Measurements from ENCODE around the gene PREB. TPM values are rescaled to one million over a fixed set of nuclear protein-coding genes. Genes with fewer than 3 reads are reported as not detected.

Gene PREB
- polyA plus RNA-seq, 3 donors: 70.0 to 78.2 (median 71.7) TPM

DNA sequence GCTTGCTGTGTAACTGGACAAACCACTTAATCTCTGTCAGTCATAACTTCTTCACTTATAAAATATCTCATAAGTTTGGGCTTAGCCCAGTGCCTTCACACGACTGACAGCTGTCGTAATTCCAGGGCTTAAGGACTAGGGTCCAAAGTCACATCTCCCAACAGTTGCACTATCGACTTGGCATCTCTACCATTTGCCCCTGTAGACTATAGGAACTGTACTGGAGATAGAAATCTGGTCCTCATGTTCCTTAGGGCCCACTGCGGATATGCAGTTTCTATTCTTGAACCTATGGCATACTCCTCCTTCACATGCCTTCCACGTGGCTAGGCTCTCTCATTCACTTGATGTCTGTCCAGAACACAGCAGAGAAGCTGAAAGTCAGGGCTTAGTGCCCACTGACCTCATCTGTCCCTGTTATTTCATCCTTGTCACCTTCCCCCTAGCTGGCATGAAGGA is 8.2 kb downstream of the PREB start:
- Mint-ChIP-seq H3K9me3 (peaks cover 0 to 2% (median 0%) of the 10 kb centered on the region in 7 donors), H3K27me3 (ENCODE audit: low read depth in 3 of 3) (no peaks in the 10 kb centered on the region), H3K4me3 (no peak overlapping the region), H3K36me3 (peaks cover 22 to 23% of the 10 kb centered on the region in 2 donors), H3K27ac (peak overlapping the region in 3 of 7 donors; percentile 59 to 68 (median 68)), H3K4me1 (peaks cover 22% of the 10 kb centered on the region)
- Histone ChIP-seq H3K9me3 (replicated peaks in 1 of 2; ENCODE audit: control insufficient read depth in 1 of 2, insufficient read depth in 1 of 2, low read length in 2 of 2) (no peaks in the 10 kb centered on the region), H3K4me1 (ENCODE audit: control insufficient read depth in 1 of 2, insufficient read depth in 2 of 2, low read length in 2 of 2) (peaks cover 23 to 24% of the 10 kb centered on the region in 2 donors), H4K20me1 (ENCODE audit: insufficient read depth, low read length) (no peaks in the 10 kb centered on the region), H2AFZ (ENCODE audit: insufficient read depth, low read depth, low read length, poor library complexity, severe bottlenecking) (no peak overlapping the region), H3K27me3 (ENCODE audit: control insufficient read depth in 2 of 2, insufficient read depth in 2 of 2, low read length in 2 of 2) (no peaks in the 10 kb centered on the region), H3K4me2 (replicated peaks; ENCODE audit: extremely low read depth, low read length, poor library complexity, severe bottlenecking) (no peak overlapping the region), H3K27ac (ENCODE audit: low read depth in 1 of 2, low read length in 2 of 2) (no peak overlapping the region), H3K4me3 (replicated peaks in 1 of 3; ENCODE audit: low read depth in 2 of 3, low read length in 3 of 3) (no peak overlapping the region), H3K79me2 (ENCODE audit: insufficient read depth, low read length) (no peaks in the 10 kb centered on the region), H3K36me3 (replicated peaks in 1 of 2; ENCODE audit: control insufficient read depth in 1 of 2, insufficient read depth in 2 of 2, low read length in 2 of 2) (peaks cover 17 to 26% of the 10 kb centered on the region in 2 donors), H3K9ac (ENCODE audit: insufficient read depth, low read length, poor library complexity, severe bottlenecking) (no peak overlapping the region)
- 94% methylated on average over 2 of the region's 5 CpGs for WGBS (ENCODE audit: insufficient coverage)
- no peak for TF ChIP-seq CTCF (IDR thresholded peaks at IDR 0.05)
- DNase-seq: no peak
- intact Hi-C loops (cut with micrococcal nuclease): no loop called here

DNA sequence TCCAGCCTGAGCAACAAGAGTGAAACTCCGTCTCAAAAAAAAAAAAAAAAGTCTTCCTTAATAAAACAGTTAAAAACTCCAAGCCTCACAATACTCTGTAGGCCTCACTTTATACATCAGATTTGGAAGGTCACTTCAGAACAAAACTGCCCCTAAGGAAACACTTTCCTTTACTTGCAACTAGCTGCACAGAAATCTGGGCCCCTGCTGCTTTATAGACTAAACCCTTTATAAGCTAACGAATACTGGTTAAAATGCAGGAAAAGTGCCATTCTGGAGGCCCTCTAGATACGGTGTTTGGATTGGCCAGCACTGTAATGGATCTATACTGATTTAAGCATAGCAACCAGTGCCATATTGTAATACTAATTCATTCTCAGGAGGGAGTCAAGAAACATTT is 9.3 kb downstream of the PREB start:
- Mint-ChIP-seq H3K27ac (no peak overlapping the region), H3K4me3 (no peak overlapping the region), H3K36me3 (peaks cover 10 to 11% of the 10 kb centered on the region in 2 donors), H3K27me3 (ENCODE audit: low read depth in 3 of 3) (peaks cover 0 to 2% (median 2%) of the 10 kb centered on the region in 3 donors), H3K9me3 (peaks cover 0 to 2% (median 0%) of the 10 kb centered on the region in 7 donors), H3K4me1 (peaks cover 22% of the 10 kb centered on the region)
- no peak overlapping the region for H3K4me2 ChIP-seq (replicated peaks; ENCODE audit: extremely low read depth, low read length, poor library complexity, severe bottlenecking)
- TF ChIP-seq CTCF (IDR thresholded peaks at IDR 0.05): no peak
- no peak overlapping the region for H3K27ac ChIP-seq (ENCODE audit: low read depth in 1 of 2, low read length in 2 of 2)
- WGBS (ENCODE audit: insufficient coverage): 100% methylated on average over 1 of the region's 3 CpGs
- H3K4me1 ChIP-seq (ENCODE audit: control insufficient read depth in 1 of 2, insufficient read depth in 2 of 2, low read length in 2 of 2): peaks cover 23 to 24% of the 10 kb centered on the region in 2 donors
- H3K36me3 ChIP-seq (replicated peaks in 1 of 2; ENCODE audit: control insufficient read depth in 1 of 2, insufficient read depth in 2 of 2, low read length in 2 of 2): peaks cover 6 to 14% of the 10 kb centered on the region in 2 donors
- intact Hi-C loops (cut with micrococcal nuclease): no loop called here
- no peak overlapping the region for H3K9ac ChIP-seq (ENCODE audit: insufficient read depth, low read length, poor library complexity, severe bottlenecking)
- no peak for DNase-seq
- no peaks in the 10 kb centered on the region for H3K79me2 ChIP-seq (ENCODE audit: insufficient read depth, low read length)
- no peak overlapping the region for H3K4me3 ChIP-seq (replicated peaks in 1 of 3; ENCODE audit: low read depth in 2 of 3, low read length in 3 of 3)
- H2AFZ ChIP-seq (ENCODE audit: insufficient read depth, low read depth, low read length, poor library complexity, severe bottlenecking): no peak overlapping the region
- peaks cover 0 to 3% of the 10 kb centered on the region in 2 donors for H3K27me3 ChIP-seq (ENCODE audit: control insufficient read depth in 2 of 2, insufficient read depth in 2 of 2, low read length in 2 of 2)
- H4K20me1 ChIP-seq (ENCODE audit: insufficient read depth, low read length): no peaks in the 10 kb centered on the region
- no peaks in the 10 kb centered on the region for H3K9me3 ChIP-seq (replicated peaks in 1 of 2; ENCODE audit: control insufficient read depth in 1 of 2, insufficient read depth in 1 of 2, low read length in 2 of 2)

Data from CD14-positive monocyte (primary cell).